CD4-positive, alpha-beta memory T cell (primary cell): Measurements from ENCODE around the gene PPP1R26. TPM values are rescaled to one million over a fixed set of nuclear protein-coding genes. Genes with fewer than 3 reads are reported as not detected.
"Not testable (repeated sequence)": the region's sequence is repeated elsewhere in the genome, so short reads cannot be mapped to it uniquely, and the experiment has no call there.

Experiments
- CTCF ChIA-PET: fragments of 350-600 bp; sonication (Branson Sonifier 250); formaldehyde crosslinking; loops from one replicate; lab custom pipeline; 2021; ENCODE audit warnings: inconsistent platforms; ENCODE audit not compliant: partially characterized antibody; lab: Charles Lee
- POLR2A ChIA-PET: fragments of 350-600 bp; sonication (Branson Sonifier 250); formaldehyde crosslinking; loops from one replicate; lab custom pipeline; 2021; ENCODE audit not compliant: partially characterized antibody; lab: Charles Lee
- DNase-seq, 5 donors: peaks; one replicate each; pipeline versions ENCODE4 v3.0.0 to v3.0.0-alpha.2; 2020 to 2022; ENCODE audit warnings: mixed read lengths in 1 of 5
- H3K27ac ChIP-seq: one replicate; pipeline ENCODE4 v1.7.0; 2013; ENCODE audit warnings: low read depth, low read length
- H3K27me3 ChIP-seq: 2 replicates; pipeline ENCODE4 v1.7.0; 2013; ENCODE audit warnings: mild to moderate bottlenecking, low read length, moderate library complexity; ENCODE audit not compliant: insufficient read depth
- H3K36me3 ChIP-seq: 2 replicates; pipeline ENCODE4 v1.7.0; 2013; ENCODE audit warnings: mild to moderate bottlenecking, low read length, moderate library complexity; ENCODE audit not compliant: insufficient read depth
- H3K4me1 ChIP-seq: 2 replicates; pipeline ENCODE4 v1.7.0; 2013; ENCODE audit warnings: mild to moderate bottlenecking, low read length, moderate library complexity; ENCODE audit not compliant: insufficient read depth
- H3K4me3 ChIP-seq, 2 donors: one replicate each; pipeline ENCODE4 v1.7.0; 2013; ENCODE audit warnings: low read length in 2 of 2, mild to moderate bottlenecking in 1 of 2
- H3K9me3 ChIP-seq, 2 donors: one replicate each; pipeline ENCODE4 v1.7.0; 2013; ENCODE audit warnings: low read length in 2 of 2, control low read depth in 1 of 2; ENCODE audit not compliant: control insufficient read depth in 1 of 2
- H3K27ac Mint-ChIP-seq, 7 donors: one replicate each; pipeline ENCODE4 v1.8.0; 2020 to 2021; ENCODE audit warnings: mixed read lengths in 7 of 7, mild to moderate bottlenecking in 6 of 7, inconsistent platforms in 3 of 7, moderate library complexity in 3 of 7
- H3K27me3 Mint-ChIP-seq, 2 donors: one replicate each; pipeline ENCODE4 v1.8.0; 2020 to 2021; ENCODE audit warnings: mixed read lengths in 2 of 2
- H3K36me3 Mint-ChIP-seq, 2 donors: one replicate each; pipeline ENCODE4 v1.8.0; 2020 to 2021; ENCODE audit warnings: mixed read lengths in 2 of 2, inconsistent platforms in 1 of 2, mild to moderate bottlenecking in 1 of 2
- H3K4me1 Mint-ChIP-seq, 4 donors: one replicate each; pipeline ENCODE4 v1.8.0; 2020 to 2021; ENCODE audit warnings: mixed read lengths in 4 of 4, mild to moderate bottlenecking in 1 of 4
- H3K4me3 Mint-ChIP-seq, 8 donors: one replicate each; pipeline ENCODE4 v1.8.0; 2020 to 2021; ENCODE audit warnings: mixed read lengths in 8 of 8, mild to moderate bottlenecking in 7 of 8, moderate library complexity in 6 of 8, inconsistent platforms in 3 of 8
- H3K9me3 Mint-ChIP-seq, 8 donors: one replicate each; pipeline ENCODE4 v1.8.0; 2020 to 2021; ENCODE audit warnings: mixed read lengths in 8 of 8, mild to moderate bottlenecking in 5 of 8, inconsistent platforms in 3 of 8, moderate library complexity in 1 of 8
- intact Hi-C: fragments of 100-400 bp; cut with micrococcal nuclease; formaldehyde crosslinking; loops from one replicate; pipeline ENCODE4 v1.15.1; 2023
- polyA plus RNA-seq, 2 donors: library from polyadenylated mRNA; unstranded; fragments of 300-500 nt; fragmentation: Illumina TruSeq; gene quantifications; one replicate each; pipeline ENCODE4 v1.2.3, GENCODE V29; 2021
- total RNA-seq, 2 experiments: library from RNA; stranded (reverse); gene quantifications; one replicate each; pipeline ENCODE4 v1.2.3, GENCODE V29; 2021

PPP1R26 gene
- total and polyA plus RNA-seq, 4 experiments from 2014 or later = 0.54 to 1.9 (median 1.9) TPM; not detected in 1

GRCh38 chr9:135534826-135535225 lies 55.2 kb downstream of the PPP1R26 start:
- DNase-seq, H3K9me3 ChIP-seq, H3K27ac ChIP-seq, H3K4me3 Mint-ChIP-seq, H3K27ac Mint-ChIP-seq, intact Hi-C loops, POLR2A ChIA-PET, H3K4me1 ChIP-seq, H3K9me3 Mint-ChIP-seq, H3K36me3 Mint-ChIP-seq, CTCF ChIA-PET, H3K4me1 Mint-ChIP-seq, H3K27me3 ChIP-seq, H3K4me3 ChIP-seq, H3K36me3 ChIP-seq: not testable (repeated sequence)
- H3K27me3 Mint-ChIP-seq = peaks cover 24 to 42% of the 10 kb centered on the region in 2 donors

GRCh38 chr9:135535631-135536030 lies 56.0 kb downstream of the PPP1R26 start:
- peaks cover 22 to 44% of the 10 kb centered on the region in 2 donors for H3K27me3 Mint-ChIP-seq
- H3K9me3 Mint-ChIP-seq, H3K27me3 ChIP-seq, H3K27ac Mint-ChIP-seq, H3K36me3 Mint-ChIP-seq, H3K4me3 Mint-ChIP-seq, H3K27ac ChIP-seq, H3K9me3 ChIP-seq, POLR2A ChIA-PET, H3K4me1 Mint-ChIP-seq, CTCF ChIA-PET, H3K4me1 ChIP-seq, H3K36me3 ChIP-seq, DNase-seq, intact Hi-C loops, H3K4me3 ChIP-seq: not testable (repeated sequence)

GRCh38 chr9:135536216-135536615 lies 56.6 kb downstream of the PPP1R26 start:
- no peaks in the 10 kb centered on the region for H3K4me1 ChIP-seq
- no peaks in the 10 kb centered on the region for H3K36me3 Mint-ChIP-seq
- ChIA-PET POLR2A (no interaction called here), CTCF (no interaction called here)
- H3K9me3 Mint-ChIP-seq = no peaks in the 10 kb centered on the region
- H3K4me3 Mint-ChIP-seq = no peak overlapping the region
- DNase-seq = no peak
- intact Hi-C loops = no loop called here
- H3K27me3 ChIP-seq = no peaks in the 10 kb centered on the region
- H3K4me1 Mint-ChIP-seq = no peaks in the 10 kb centered on the region
- no peaks in the 10 kb centered on the region for H3K36me3 ChIP-seq
- H3K27ac ChIP-seq = no peak overlapping the region
- H3K9me3 ChIP-seq = no peaks in the 10 kb centered on the region
- peaks cover 22 to 39% of the 10 kb centered on the region in 2 donors for H3K27me3 Mint-ChIP-seq
- no peak overlapping the region for H3K4me3 ChIP-seq
- no peak overlapping the region for H3K27ac Mint-ChIP-seq

Other genes starting within 250 kb of the PPP1R26 start
- gene MRPS2, start 20.9 kb downstream of the PPP1R26 start, total RNA-seq = 10 to 100 TPM; 26.2 to 28.2 TPM
- gene MRPS2, start 20.9 kb downstream of the PPP1R26 start, polyA plus RNA-seq = 10 to 100 TPM; 38.3 to 57.2 TPM
- gene LCN1, start 41.7 kb downstream of the PPP1R26 start, total RNA-seq = not detected
- not detected for gene LCN1, start 41.7 kb downstream of the PPP1R26 start, polyA plus RNA-seq
- not detected for gene OBP2A, start 66.3 kb downstream of the PPP1R26 start, total RNA-seq
- not detected for gene OBP2A, start 66.3 kb downstream of the PPP1R26 start, polyA plus RNA-seq
- gene PAEP, start 82.0 kb downstream of the PPP1R26 start, total RNA-seq = not detected
- not detected for gene PAEP, start 82.0 kb downstream of the PPP1R26 start, polyA plus RNA-seq
- not detected for gene GLT6D1, start 159.8 kb downstream of the PPP1R26 start, total RNA-seq
- not detected for gene GLT6D1, start 159.8 kb downstream of the PPP1R26 start, polyA plus RNA-seq
- not detected for gene LCN9, start 183.5 kb downstream of the PPP1R26 start, total RNA-seq
- gene LCN9, start 183.5 kb downstream of the PPP1R26 start, polyA plus RNA-seq = not detected
- not detected for gene SOHLH1, start 219.7 kb downstream of the PPP1R26 start, total RNA-seq
- gene SOHLH1, start 219.7 kb downstream of the PPP1R26 start, polyA plus RNA-seq = not detected
- under 1 TPM in 1 of 2 experiments, not detected in 1; 0.06 TPM for gene KCNT1, start 222.4 kb downstream of the PPP1R26 start, total RNA-seq
- gene KCNT1, start 222.4 kb downstream of the PPP1R26 start, polyA plus RNA-seq = under 1 TPM in 1 of 2 donors, not detected in 1; 0.20 TPM